ENCODE results near the gene PLAU. TPM values are rescaled to one million over a fixed set of nuclear protein-coding genes. Genes with fewer than 3 reads are reported as not detected.

PLAU gene
- total and polyA plus RNA-seq, 2 of the 13 experiments (the other 11 are each of a cell fraction or from before 2014, with no cell fraction given) = 0.45 to 11.2 TPM

- TF ChIP-seq TERF1 (CRISPR knock-in tag; IDR thresholded peaks at IDR 0.05) (no peak), ZNF543 (CRISPR knock-in tag; IDR thresholded peaks at IDR 0.05) (no peak), ZNF256 (CRISPR knock-in tag; conservative IDR thresholded peaks at IDR 0.05) (no peak), ZNF253 (CRISPR knock-in tag; IDR thresholded peaks at IDR 0.05; ENCODE audit: borderline replicate concordance) (no peak), SMAD1 (CRISPR knock-in tag; IDR thresholded peaks at IDR 0.05; ENCODE audit: borderline replicate concordance, low read depth) (no peak), CBX5 (CRISPR knock-in tag; IDR thresholded peaks at IDR 0.05; ENCODE audit: borderline replicate concordance) (no peak), PAX8 (CRISPR knock-in tag; IDR thresholded peaks at IDR 0.05; ENCODE audit: borderline replicate concordance) (no peak), SPEN (CRISPR knock-in tag; IDR thresholded peaks at IDR 0.05; ENCODE audit: low read depth) (no peak), RBM22 (optimal IDR thresholded peaks at IDR 0.05; ENCODE audit: low read length) (no peak), ZHX2 (IDR thresholded peaks at IDR 0.05; ENCODE audit: low read depth) (peak; percentile 79), ZHX2 (CRISPR knock-in tag; IDR thresholded peaks at IDR 0.05; ENCODE audit: borderline replicate concordance) (no peak), DZIP1 (CRISPR knock-in tag; IDR thresholded peaks at IDR 0.05) (no peak), SETDB1 (CRISPR knock-in tag; IDR thresholded peaks at IDR 0.05; ENCODE audit: borderline replicate concordance) (no peak), ZNF766 (CRISPR knock-in tag; IDR thresholded peaks at IDR 0.05; ENCODE audit: borderline replicate concordance) (no peak), MAX (IDR thresholded peaks at IDR 0.05) (peak; percentile 66), ELF3 (CRISPR knock-in tag; IDR thresholded peaks at IDR 0.05) (peak; percentile 73), CREB1 (IDR thresholded peaks at IDR 0.05) (peak; percentile 91), CREB1 (CRISPR knock-in tag; IDR thresholded peaks at IDR 0.05) (peak; percentile 73), ZFP36 (IDR thresholded peaks at IDR 0.05; ENCODE audit: borderline replicate concordance, low read depth, low read length, partially characterized antibody) (no peak)
Observed at GRCh38 chr10:73879296-73880173, 31.4 kb upstream of the PLAU start (continued).
